CD14-positive monocyte (primary cell): ENCODE measurements around the gene C3orf20. TPM values are rescaled to one million over a fixed set of nuclear protein-coding genes. Genes with fewer than 3 reads are reported as not detected.

Source experiments
- DNase-seq, 3 donors: peaks; one replicate each; pipeline ENCODE4 v3.0.0-alpha.2; 2011 to 2022
- H2AFZ ChIP-seq: 2 replicates; pipeline ENCODE4 v1.6.0; 2012; ENCODE audit warnings: mild to moderate bottlenecking, low read depth, low read length, inconsistent platforms; ENCODE audit not compliant: insufficient read depth, poor library complexity, severe bottlenecking
- H3K27ac ChIP-seq, 2 donors: 1 replicate in 1 of 2; 2 replicates in 1 of 2; pipeline ENCODE4 v1.5.1; 2012 to 2013; ENCODE audit warnings: low read length in 2 of 2, control low read depth in 1 of 2, inconsistent platforms in 1 of 2, low read depth in 1 of 2, mild to moderate bottlenecking in 1 of 2
- H3K27me3 ChIP-seq, 2 donors: one replicate each; pipeline versions ENCODE4 v1.6.0 to v1.6.1; 2011 to 2013; ENCODE audit warnings: low read length in 2 of 2; ENCODE audit not compliant: control insufficient read depth in 2 of 2, insufficient read depth in 2 of 2
- H3K36me3 ChIP-seq, 2 donors: replicated peaks in 1 of 2; 1 replicate in 1 of 2; 2 replicates in 1 of 2; pipeline versions ENCODE4 v1.5.1 to v1.6.1; 2012 to 2013; ENCODE audit warnings: low read length in 2 of 2, control low read depth in 1 of 2, inconsistent platforms in 1 of 2, mild to moderate bottlenecking in 1 of 2; ENCODE audit not compliant: insufficient read depth in 2 of 2, control insufficient read depth in 1 of 2
- H3K4me1 ChIP-seq, 2 donors: 1 replicate in 1 of 2; 2 replicates in 1 of 2; pipeline versions ENCODE4 v1.5.1 to v1.6.1; 2012 to 2013; ENCODE audit warnings: low read length in 2 of 2, control low read depth in 1 of 2, inconsistent platforms in 1 of 2, mild to moderate bottlenecking in 1 of 2, moderate library complexity in 1 of 2; ENCODE audit not compliant: insufficient read depth in 2 of 2, control insufficient read depth in 1 of 2
- H3K4me2 ChIP-seq: replicated peaks from 2 replicates; pipeline ENCODE3; 2012; ENCODE audit warnings: low read length, moderate library complexity, mild to moderate bottlenecking; ENCODE audit not compliant: poor library complexity, severe bottlenecking; ENCODE audit errors: extremely low read depth
- H3K4me3 ChIP-seq, 3 experiments: fragments of 200-600 bp in 1 of 3; sonication (generic) in 1 of 3; replicated peaks in 1 of 3; 1 replicate in 2 of 3; 2 replicates in 1 of 3; pipeline ENCODE4 v1.5.1; 2011 to 2013; ENCODE audit warnings: low read length in 3 of 3, mild to moderate bottlenecking in 3 of 3, control low read depth in 2 of 3, low read depth in 2 of 3, inconsistent platforms in 1 of 3, moderate library complexity in 1 of 3
- H3K79me2 ChIP-seq: 2 replicates; pipeline ENCODE4 v1.6.0; 2012; ENCODE audit warnings: mild to moderate bottlenecking, control low read depth, inconsistent platforms, low read length, moderate library complexity; ENCODE audit not compliant: insufficient read depth
- H3K9ac ChIP-seq: 2 replicates; pipeline ENCODE4 v1.6.0; 2017; ENCODE audit warnings: low read length, mild to moderate bottlenecking; ENCODE audit not compliant: insufficient read depth, poor library complexity, severe bottlenecking
- H3K9me3 ChIP-seq, 2 donors: replicated peaks in 1 of 2; 1 replicate in 1 of 2; 2 replicates in 1 of 2; pipeline versions ENCODE4 v1.5.1 to v1.6.1; 2012 to 2013; ENCODE audit warnings: low read length in 2 of 2, control low read depth in 1 of 2; ENCODE audit not compliant: control insufficient read depth in 1 of 2, insufficient read depth in 1 of 2
- H4K20me1 ChIP-seq: 2 replicates; pipeline ENCODE4 v1.6.0; 2012; ENCODE audit warnings: mild to moderate bottlenecking, low read length, control low read depth, moderate library complexity; ENCODE audit not compliant: insufficient read depth
- H3K27ac Mint-ChIP-seq, 7 donors: one replicate each; pipeline ENCODE4 v1.8.0; 2020; ENCODE audit warnings: mild to moderate bottlenecking in 7 of 7, mixed read lengths in 7 of 7, moderate library complexity in 6 of 7, inconsistent platforms in 2 of 7
- H3K27me3 Mint-ChIP-seq, 3 donors: one replicate each; pipeline ENCODE4 v1.8.0; 2021 to 2022; ENCODE audit warnings: low read depth in 3 of 3, mild to moderate bottlenecking in 3 of 3, mixed read lengths in 3 of 3, moderate library complexity in 3 of 3, inconsistent platforms in 1 of 3
- H3K36me3 Mint-ChIP-seq, 2 donors: one replicate each; pipeline ENCODE4 v1.8.0; 2020; ENCODE audit warnings: mixed read lengths in 2 of 2, inconsistent platforms in 1 of 2, mild to moderate bottlenecking in 1 of 2
- H3K4me1 Mint-ChIP-seq: one replicate; pipeline ENCODE4 v1.8.0; 2020; ENCODE audit warnings: mild to moderate bottlenecking, mixed read lengths
- H3K4me3 Mint-ChIP-seq, 2 donors: one replicate each; pipeline ENCODE4 v1.8.0; 2020; ENCODE audit warnings: mild to moderate bottlenecking in 2 of 2, mixed read lengths in 2 of 2, moderate library complexity in 1 of 2
- H3K9me3 Mint-ChIP-seq, 7 donors: one replicate each; pipeline ENCODE4 v1.8.0; 2020 to 2022; ENCODE audit warnings: mixed read lengths in 7 of 7, mild to moderate bottlenecking in 6 of 7, moderate library complexity in 6 of 7, inconsistent platforms in 2 of 7
- WGBS: methylation state at CpG from one replicate; pipeline ENCODE4 v1.1.5; 2013; ENCODE audit warnings: missing lambda C conversion rate; ENCODE audit not compliant: insufficient coverage; 5-methylcytosine and 5-hydroxymethylcytosine counted together
- intact Hi-C, 2 donors: fragments of 100-400 bp; cut with micrococcal nuclease; formaldehyde crosslinking; loops; one replicate each; pipeline versions ENCODE4 v1.15.0 to v1.15.1; 2023
- polyA plus RNA-seq, 3 donors: library from polyadenylated mRNA; depleted of rRNA in 1 of 3; unstranded in 2 of 3; stranded (reverse) in 1 of 3; fragments of 300-500 nt in 2 of 3; fragments of >200 nt in 1 of 3; fragmentation: Illumina TruSeq in 2 of 3; gene quantifications; 1 replicate in 2 of 3; 2 replicates in 1 of 3; pipeline ENCODE4 v1.2.3, GENCODE V29; 2012 to 2021
- TF ChIP-seq, protein P1 (sequence below): fragments of 200-600 bp; IDR thresholded peaks from one replicate; pipeline ENCODE4 v1.8.0; 2022; ENCODE audit warnings: antibody characterized with exemption, mild to moderate bottlenecking

C3orf20 gene
- polyA plus RNA-seq, 3 donors = 0.11 TPM; not detected in 2

DNA sequence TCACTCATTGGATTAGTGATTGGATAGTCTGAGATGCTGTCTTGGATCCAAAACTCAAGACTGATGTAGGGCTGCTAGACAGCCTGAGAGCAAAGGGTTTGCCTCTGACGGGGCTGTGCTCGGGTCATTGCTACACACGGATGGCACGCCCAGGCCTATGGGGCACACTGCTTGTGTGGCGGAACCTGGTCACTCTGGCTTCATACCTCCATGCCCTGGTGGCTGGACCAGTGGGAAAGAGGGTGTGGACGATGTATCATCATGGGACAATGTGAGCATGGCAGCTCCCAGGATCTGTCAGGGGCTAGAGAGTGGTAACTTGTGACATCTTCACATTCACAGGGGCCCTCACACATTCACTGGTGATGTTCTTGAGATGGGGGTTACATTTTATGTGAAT, 41.5 kb upstream of the C3orf20 start:
- H3K27me3 Mint-ChIP-seq = peaks cover 0 to 15% (median 3%) of the 10 kb centered on the region in 3 donors
- H3K4me3 Mint-ChIP-seq = no peak overlapping the region
- Histone ChIP-seq H2AFZ (no peak overlapping the region), H3K4me2 (no peak overlapping the region), H3K9me3 (no peaks in the 10 kb centered on the region), H3K27me3 (peaks cover 0 to 2% of the 10 kb centered on the region in 2 donors), H3K79me2 (no peaks in the 10 kb centered on the region), H3K4me3 (no peak overlapping the region), H3K4me1 (no peaks in the 10 kb centered on the region), H3K36me3 (no peaks in the 10 kb centered on the region), H3K27ac (no peak overlapping the region), H3K9ac (no peak overlapping the region), H4K20me1 (no peaks in the 10 kb centered on the region)
- H3K36me3 Mint-ChIP-seq = no peaks in the 10 kb centered on the region
- peaks cover 0 to 3% (median 0%) of the 10 kb centered on the region in 7 donors for H3K9me3 Mint-ChIP-seq
- intact Hi-C loops = loop anchor here in 1 of 2 donors (2.0 kb wide), 1 partner anchor 287 kb away; no protein-coding TSS in a partner anchor
- WGBS = 77% methylated on average over 3 of the region's 6 CpGs
- no peak for DNase-seq
- TF ChIP-seq, protein P1, sequence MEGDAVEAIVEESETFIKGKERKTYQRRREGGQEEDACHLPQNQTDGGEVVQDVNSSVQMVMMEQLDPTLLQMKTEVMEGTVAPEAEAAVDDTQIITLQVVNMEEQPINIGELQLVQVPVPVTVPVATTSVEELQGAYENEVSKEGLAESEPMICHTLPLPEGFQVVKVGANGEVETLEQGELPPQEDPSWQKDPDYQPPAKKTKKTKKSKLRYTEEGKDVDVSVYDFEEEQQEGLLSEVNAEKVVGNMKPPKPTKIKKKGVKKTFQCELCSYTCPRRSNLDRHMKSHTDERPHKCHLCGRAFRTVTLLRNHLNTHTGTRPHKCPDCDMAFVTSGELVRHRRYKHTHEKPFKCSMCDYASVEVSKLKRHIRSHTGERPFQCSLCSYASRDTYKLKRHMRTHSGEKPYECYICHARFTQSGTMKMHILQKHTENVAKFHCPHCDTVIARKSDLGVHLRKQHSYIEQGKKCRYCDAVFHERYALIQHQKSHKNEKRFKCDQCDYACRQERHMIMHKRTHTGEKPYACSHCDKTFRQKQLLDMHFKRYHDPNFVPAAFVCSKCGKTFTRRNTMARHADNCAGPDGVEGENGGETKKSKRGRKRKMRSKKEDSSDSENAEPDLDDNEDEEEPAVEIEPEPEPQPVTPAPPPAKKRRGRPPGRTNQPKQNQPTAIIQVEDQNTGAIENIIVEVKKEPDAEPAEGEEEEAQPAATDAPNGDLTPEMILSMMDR = no peak
- H3K27ac Mint-ChIP-seq = no peak overlapping the region
- H3K4me1 Mint-ChIP-seq = peaks cover 3% of the 10 kb centered on the region

DNA sequence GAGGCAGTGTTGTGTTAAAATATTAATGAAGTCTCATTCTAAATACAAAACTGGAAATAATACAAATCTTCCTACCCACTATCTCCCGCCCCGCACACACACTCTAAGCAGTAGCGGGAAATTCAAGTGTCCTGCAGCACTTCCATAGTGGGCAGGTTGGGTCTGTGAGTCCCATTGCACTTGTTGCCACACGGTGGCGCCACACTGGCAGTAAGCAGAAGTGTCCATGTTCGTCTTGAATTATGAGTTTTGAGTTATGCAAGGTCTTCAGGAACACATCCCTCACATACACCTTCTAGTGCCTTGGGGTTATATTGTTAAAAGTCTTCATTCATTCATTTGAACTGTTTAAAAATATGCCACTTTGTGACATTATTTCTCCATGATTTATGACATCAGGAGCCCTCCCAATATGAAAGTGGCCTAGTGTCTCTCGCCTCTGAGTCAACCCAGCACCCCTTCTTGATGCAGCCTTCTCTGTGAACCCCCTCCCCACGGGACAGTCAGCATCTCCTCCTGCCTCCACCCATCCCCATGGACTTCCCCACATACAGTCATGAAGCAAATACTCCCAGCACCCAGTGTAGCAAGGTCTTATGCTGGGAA, 41.0 kb upstream of the C3orf20 start:
- Histone ChIP-seq H3K36me3 (no peaks in the 10 kb centered on the region), H3K4me2 (no peak overlapping the region), H3K79me2 (no peaks in the 10 kb centered on the region), H4K20me1 (no peaks in the 10 kb centered on the region), H3K27ac (no peak overlapping the region), H2AFZ (no peak overlapping the region), H3K4me3 (no peak overlapping the region), H3K9me3 (no peaks in the 10 kb centered on the region), H3K9ac (no peak overlapping the region), H3K27me3 (peaks cover 0 to 2% of the 10 kb centered on the region in 2 donors), H3K4me1 (no peaks in the 10 kb centered on the region)
- TF ChIP-seq, protein P1 = peak; percentile 84
- intact Hi-C loops = loop anchor here (2.0 kb wide), 2 partner anchors 147 to 287 kb away; no protein-coding TSS in a partner anchor
- Mint-ChIP-seq H3K27ac (no peak overlapping the region), H3K27me3 (peaks cover 0 to 14% (median 3%) of the 10 kb centered on the region in 3 donors), H3K36me3 (no peaks in the 10 kb centered on the region), H3K9me3 (peaks cover 0 to 2% (median 0%) of the 10 kb centered on the region in 7 donors), H3K4me1 (peaks cover 3% of the 10 kb centered on the region), H3K4me3 (no peak overlapping the region)
- DNase-seq = peak; percentile 60 to 75 (median 63)
- WGBS = 22% methylated on average over 1 of the region's 8 CpGs
